IPS-20b (cell line): ENCODE results near the gene ZYG11B.
"Not testable (repeated sequence)": the region's sequence is repeated elsewhere in the genome, so short reads cannot be mapped to it uniquely, and the experiment has no call there.

Source experiments
- H3K27ac ChIP-seq: one replicate; pipeline ENCODE4 v1.5.1; 2013; ENCODE audit warnings: low read length
- H3K27me3 ChIP-seq: 2 replicates; pipeline ENCODE4 v1.6.1; 2013; ENCODE audit warnings: mild to moderate bottlenecking, low read length, inconsistent platforms; ENCODE audit not compliant: insufficient read depth
- H3K36me3 ChIP-seq: 2 replicates; pipeline ENCODE4 v1.6.1; 2013; ENCODE audit warnings: low read depth, mild to moderate bottlenecking, inconsistent platforms, low read length, moderate library complexity; ENCODE audit not compliant: insufficient read depth
- H3K4me1 ChIP-seq: 2 replicates; pipeline ENCODE4 v1.6.1; 2013; ENCODE audit warnings: mild to moderate bottlenecking, control low read depth, inconsistent platforms, low read length, moderate library complexity; ENCODE audit not compliant: insufficient read depth
- H3K4me3 ChIP-seq: 2 replicates; pipeline ENCODE4 v1.5.1; 2013; ENCODE audit warnings: mild to moderate bottlenecking, low read length, inconsistent platforms
- H3K9ac ChIP-seq: 2 replicates; pipeline ENCODE4 v1.6.1; 2013; ENCODE audit warnings: low read depth, mild to moderate bottlenecking, inconsistent platforms, low read length, moderate library complexity
- H3K9me3 ChIP-seq: 2 replicates; pipeline ENCODE4 v1.6.1; 2013; ENCODE audit warnings: mild to moderate bottlenecking, low read depth, low read length, inconsistent platforms; ENCODE audit not compliant: insufficient read depth

The ZYG11B gene

GRCh38 chr1:52769346-52770033 lies 43.2 kb downstream of the ZYG11B start:
- Histone ChIP-seq H3K36me3 (peaks cover 15% of the 10 kb centered on the region), H3K27me3 (no peaks in the 10 kb centered on the region), H3K4me1 (no peaks in the 10 kb centered on the region), H3K27ac (no peak overlapping the region), H3K4me3 (no peak overlapping the region), H3K9me3 (no peaks in the 10 kb centered on the region), H3K9ac (no peak overlapping the region)

- Histone ChIP-seq H3K4me1 (no peaks in the 10 kb centered on the region), H3K9ac (no peak overlapping the region), H3K4me3 (no peak overlapping the region), H3K36me3 (peaks cover 15% of the 10 kb centered on the region), H3K27ac (no peak overlapping the region), H3K9me3 (no peaks in the 10 kb centered on the region), H3K27me3 (no peaks in the 10 kb centered on the region)
Observed at GRCh38 chr1:52771384-52771783, 45.1 kb downstream of the ZYG11B start.

- no peaks in the 10 kb centered on the region for H3K4me1 ChIP-seq
- H3K27me3 ChIP-seq: no peaks in the 10 kb centered on the region
- H3K9ac ChIP-seq: no peak overlapping the region
- no peak overlapping the region for H3K4me3 ChIP-seq
- H3K9me3 ChIP-seq: no peaks in the 10 kb centered on the region
- H3K27ac ChIP-seq: no peak overlapping the region
- peaks cover 17% of the 10 kb centered on the region for H3K36me3 ChIP-seq
Observed at GRCh38 chr1:52786148-52786547, 59.9 kb downstream of the ZYG11B start.

DNA sequence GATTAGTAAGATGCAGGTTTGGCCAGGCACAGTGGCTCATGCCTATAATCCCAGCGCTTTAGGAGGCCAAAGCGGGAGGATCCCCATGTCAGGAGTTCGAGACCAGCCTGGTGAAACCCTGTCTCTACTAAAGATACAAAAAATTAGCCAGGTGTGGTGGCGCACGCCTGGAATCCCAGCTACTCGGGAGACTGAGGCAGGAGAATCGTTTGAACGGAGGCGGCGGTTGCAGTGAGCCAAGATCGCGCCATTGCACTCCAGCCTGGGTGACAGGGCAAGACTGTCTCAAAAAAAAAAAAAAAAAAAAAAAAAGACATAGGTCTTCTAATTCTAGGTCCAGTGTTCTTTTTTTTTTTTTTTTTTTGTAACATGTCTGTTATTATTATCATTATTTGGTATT lies 64.2 kb downstream of the ZYG11B start:
- not testable (repeated sequence) for H3K4me3 ChIP-seq, H3K4me1 ChIP-seq, H3K27me3 ChIP-seq, H3K9me3 ChIP-seq, H3K36me3 ChIP-seq, H3K27ac ChIP-seq, H3K9ac ChIP-seq

DNA sequence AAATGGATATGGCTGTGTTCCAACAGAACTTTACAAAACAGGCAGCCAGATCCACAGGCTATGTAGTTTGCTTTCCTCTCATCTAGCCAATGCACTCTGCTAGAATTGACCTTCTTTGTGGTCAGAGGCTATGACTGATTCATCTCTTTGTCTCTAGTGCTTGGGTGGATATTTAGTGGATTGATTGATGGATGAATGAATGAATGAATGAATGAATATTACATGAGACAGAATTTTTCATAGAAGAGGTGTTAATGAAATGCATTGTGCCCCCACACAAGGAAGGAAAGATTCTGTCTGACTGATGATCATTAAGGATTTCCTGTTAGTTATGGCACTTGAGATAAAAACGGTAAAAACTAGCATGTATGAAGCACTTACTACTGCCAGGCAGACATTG lies 65.8 kb downstream of the ZYG11B start:
- H3K27me3 ChIP-seq: no peaks in the 10 kb centered on the region
- peaks cover 6% of the 10 kb centered on the region; the same call in 1 of the 2 replicates for H3K36me3 ChIP-seq
- H3K27ac ChIP-seq: no peak overlapping the region
- no peak overlapping the region for H3K9ac ChIP-seq
- no peak overlapping the region for H3K4me3 ChIP-seq
- no peaks in the 10 kb centered on the region for H3K9me3 ChIP-seq
- H3K4me1 ChIP-seq: no peaks in the 10 kb centered on the region

DNA sequence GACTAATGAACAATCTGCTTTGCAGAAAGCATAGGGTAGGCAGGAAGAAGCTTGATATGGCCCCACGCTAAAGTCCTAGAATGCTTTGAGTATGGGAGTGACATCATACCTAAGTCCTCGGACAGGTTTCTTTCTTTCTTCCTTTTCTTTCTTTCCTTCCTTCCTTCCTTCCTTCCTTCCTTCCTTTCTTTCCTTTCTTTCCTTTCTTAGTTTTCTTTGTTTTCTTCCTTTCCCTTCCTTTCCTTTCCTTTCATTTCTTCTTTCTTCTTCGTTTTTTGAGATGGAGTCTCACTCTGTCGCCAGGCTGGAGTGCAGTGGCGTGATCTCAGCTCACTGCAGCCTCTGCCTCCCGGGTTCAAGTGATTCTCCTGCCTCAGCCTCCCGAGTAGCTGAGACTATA lies 67.5 kb downstream of the ZYG11B start:
- H3K9ac ChIP-seq, H3K27ac ChIP-seq, H3K27me3 ChIP-seq, H3K36me3 ChIP-seq, H3K9me3 ChIP-seq, H3K4me1 ChIP-seq, H3K4me3 ChIP-seq: not testable (repeated sequence)

- Histone ChIP-seq H3K9ac (no peak overlapping the region), H3K36me3 (peaks cover 6% of the 10 kb centered on the region; the same call in 1 of the 2 replicates), H3K4me3 (no peak overlapping the region), H3K9me3 (no peaks in the 10 kb centered on the region), H3K4me1 (no peaks in the 10 kb centered on the region), H3K27me3 (no peaks in the 10 kb centered on the region), H3K27ac (no peak overlapping the region)
Observed at GRCh38 chr1:52795464-52795863, 69.2 kb downstream of the ZYG11B start.

DNA sequence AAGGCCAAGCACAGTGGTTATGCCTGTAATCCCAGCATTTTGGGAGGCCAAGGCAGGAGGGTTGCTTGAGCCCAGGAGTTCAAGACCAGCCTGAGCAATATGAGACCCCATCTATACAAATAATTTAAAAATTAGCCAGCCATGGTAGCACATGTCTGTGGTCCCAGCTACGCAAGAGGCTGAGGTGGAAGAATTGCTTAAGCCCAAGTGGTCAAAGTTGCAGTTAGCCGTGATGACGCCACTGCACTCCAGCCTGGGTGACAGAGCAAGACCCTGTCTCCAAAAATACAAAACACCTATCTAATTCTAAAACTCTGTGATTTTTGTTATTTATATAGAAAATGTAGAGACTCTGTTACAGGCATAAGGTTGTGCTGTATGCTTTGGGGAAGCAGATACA lies 72.1 kb downstream of the ZYG11B start:
- no peaks in the 10 kb centered on the region for H3K9me3 ChIP-seq
- H3K27me3 ChIP-seq: no peaks in the 10 kb centered on the region
- H3K4me3 ChIP-seq: no peak overlapping the region
- H3K4me1 ChIP-seq: no peaks in the 10 kb centered on the region
- no peak overlapping the region for H3K27ac ChIP-seq
- no peak overlapping the region for H3K9ac ChIP-seq
- H3K36me3 ChIP-seq: peaks cover 8% of the 10 kb centered on the region; the same call in 1 of the 2 replicates

DNA sequence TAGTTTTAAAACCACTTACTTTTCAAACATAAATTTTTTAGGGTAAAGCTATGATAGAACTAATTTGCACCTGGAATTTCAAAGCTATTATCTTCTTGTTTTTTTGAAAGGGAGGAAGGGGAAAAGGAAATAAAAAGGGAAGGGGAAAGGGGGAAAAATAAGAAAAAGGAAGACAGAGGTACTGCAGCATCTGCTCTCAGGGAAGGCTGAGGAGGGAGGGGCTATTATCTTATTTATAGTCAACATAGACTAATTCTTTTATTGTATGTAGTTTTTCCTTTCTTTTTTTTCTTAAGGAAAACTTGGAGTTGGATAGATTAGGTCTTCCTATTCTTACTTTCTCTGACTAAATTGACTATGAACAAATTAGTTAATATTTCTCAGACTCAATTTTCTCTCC lies 74.8 kb downstream of the ZYG11B start:
- Histone ChIP-seq H3K9me3 (no peaks in the 10 kb centered on the region), H3K36me3 (peaks cover 15% of the 10 kb centered on the region), H3K4me3 (no peak overlapping the region), H3K27ac (no peak overlapping the region), H3K4me1 (no peaks in the 10 kb centered on the region), H3K9ac (no peak overlapping the region), H3K27me3 (no peaks in the 10 kb centered on the region)

- H3K9me3 ChIP-seq, H3K4me3 ChIP-seq, H3K27me3 ChIP-seq, H3K27ac ChIP-seq, H3K4me1 ChIP-seq, H3K9ac ChIP-seq: not testable (repeated sequence)
- peaks cover 11% of the 10 kb centered on the region; the same call in 1 of the 2 replicates for H3K36me3 ChIP-seq
Observed at GRCh38 chr1:52804083-52804482, 77.8 kb downstream of the ZYG11B start.

GRCh38 chr1:52814465-52814864 lies 88.2 kb downstream of the ZYG11B start:
- peaks cover 20% of the 10 kb centered on the region for H3K36me3 ChIP-seq
- no peaks in the 10 kb centered on the region for H3K9me3 ChIP-seq
- no peak overlapping the region for H3K9ac ChIP-seq
- no peak overlapping the region for H3K27ac ChIP-seq
- H3K27me3 ChIP-seq: no peaks in the 10 kb centered on the region
- H3K4me3 ChIP-seq: no peak overlapping the region
- no peaks in the 10 kb centered on the region for H3K4me1 ChIP-seq

DNA sequence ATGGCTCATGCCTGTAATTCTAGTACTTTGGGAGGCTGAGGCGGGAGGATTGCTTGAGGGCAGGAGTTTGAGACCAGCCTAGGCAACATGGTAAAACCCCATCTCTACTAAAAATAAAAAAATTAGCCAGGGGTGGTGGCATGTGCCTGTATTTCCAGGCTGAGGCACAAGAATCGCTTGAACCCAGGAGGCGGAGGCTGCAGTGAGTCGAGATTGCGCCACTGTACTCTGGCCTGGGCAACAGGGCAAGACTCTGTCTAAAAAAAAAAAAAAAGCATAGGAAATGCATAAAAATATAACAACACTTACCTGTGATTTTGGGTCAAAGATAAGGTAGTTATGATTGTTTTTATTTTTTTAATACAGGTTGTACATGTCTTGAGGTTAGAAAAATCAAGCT lies 94.6 kb downstream of the ZYG11B start:
- H3K27ac ChIP-seq, H3K4me3 ChIP-seq, H3K9ac ChIP-seq, H3K9me3 ChIP-seq, H3K27me3 ChIP-seq, H3K4me1 ChIP-seq: not testable (repeated sequence)
- H3K36me3 ChIP-seq: peaks cover 19% of the 10 kb centered on the region; the same call in 1 of the 2 replicates
